Measurements from ENCODE around the gene ISG15. TPM values are rescaled to one million over a fixed set of nuclear protein-coding genes. Genes with fewer than 3 reads are reported as not detected.

ISG15 gene
- total and polyA plus RNA-seq, 7 donors, result 49.4 to 357 (median 78.7) TPM

- H3K4me3 ChIP-seq, result no peak overlapping the region
- no peaks in the 10 kb centered on the region for H3K36me3 ChIP-seq
- intact Hi-C loops (cut with DNase I), result loop anchor here (2.0 to 5.0 kb wide), 3 partner anchors 19 to 95 kb away; partner anchors contain the start of gene C1orf159
- DNase-seq, result no peak
- no peak for TF ChIP-seq CTCF (IDR thresholded peaks at IDR 0.05)
- no peak for TF ChIP-seq POLR2A (IDR thresholded peaks at IDR 0.05)
- no peak for TF ChIP-seq POLR2AphosphoS5 (IDR thresholded peaks at IDR 0.05)
- no peak for TF ChIP-seq EP300 (IDR thresholded peaks at IDR 0.05)
- peaks cover 0 to 4% (median 0%) of the 10 kb centered on the region in 3 donors for H3K27me3 ChIP-seq
- peaks cover 0 to 23% (median 23%) of the 10 kb centered on the region in 4 donors for H3K4me1 ChIP-seq
- 87 to 92% methylated on average over 10 of the region's 10 CpGs for WGBS, 2 donors
- no peak overlapping the region for H3K27ac ChIP-seq
- no peaks in the 10 kb centered on the region for H3K9me3 ChIP-seq
These were observed 8.6 kb downstream of the ISG15 start for GRCh38 chr1:1021920-1022259.

GRCh38 chr1:1022302-1023009 lies 9.2 kb downstream of the ISG15 start:
- Histone ChIP-seq H3K4me1 (peaks cover 0 to 23% (median 23%) of the 10 kb centered on the region in 4 donors), H3K36me3 (no peaks in the 10 kb centered on the region), H3K27ac (no peak overlapping the region), H3K9me3 (no peaks in the 10 kb centered on the region), H3K4me3 (no peak overlapping the region), H3K27me3 (peaks cover 0 to 4% (median 0%) of the 10 kb centered on the region in 3 donors)
- WGBS, 2 donors, result 83 to 90% methylated on average over 27 of the region's 27 CpGs
- intact Hi-C loops (cut with DNase I), result loop anchor here (5.0 kb wide), 2 partner anchors 40 to 95 kb away; partner anchors contain the start of gene C1orf159
- TF ChIP-seq EP300 (IDR thresholded peaks at IDR 0.05), result no peak
- no peak for TF ChIP-seq POLR2A (IDR thresholded peaks at IDR 0.05)
- no peak for TF ChIP-seq POLR2AphosphoS5 (IDR thresholded peaks at IDR 0.05)
- no peak for TF ChIP-seq CTCF (IDR thresholded peaks at IDR 0.05)
- DNase-seq, result no peak

DNA sequence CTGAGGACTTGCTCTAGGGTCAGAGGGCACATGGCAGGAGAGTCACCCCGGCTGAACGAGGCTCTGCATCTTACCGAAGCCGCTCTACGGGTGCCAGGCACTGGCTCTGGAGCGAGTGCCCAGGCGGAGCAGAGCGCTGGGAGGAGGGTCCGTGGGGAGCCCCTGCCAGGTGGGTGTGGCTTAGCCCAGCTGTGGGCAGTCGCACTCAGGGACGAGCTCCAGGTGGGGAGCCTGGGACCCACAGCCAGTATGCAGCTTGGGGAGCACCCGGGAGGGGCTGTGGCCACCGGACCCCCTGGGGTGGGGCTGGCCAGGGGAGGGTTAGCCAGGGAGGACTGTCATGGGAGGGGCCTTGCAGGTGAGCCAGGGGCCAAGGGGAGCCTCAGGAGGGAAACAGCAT lies 10.4 kb downstream of the ISG15 start:
- WGBS, 2 donors, result 72 to 77% methylated on average over 13 of the region's 13 CpGs
- intact Hi-C loops (cut with DNase I), result loop anchor here (5.0 kb wide), 2 partner anchors 39 to 94 kb away; partner anchors contain the start of gene C1orf159
- no peak for TF ChIP-seq EP300 (IDR thresholded peaks at IDR 0.05)
- TF ChIP-seq POLR2AphosphoS5 (IDR thresholded peaks at IDR 0.05), result no peak
- no peak for TF ChIP-seq CTCF (IDR thresholded peaks at IDR 0.05)
- no peak for TF ChIP-seq POLR2A (IDR thresholded peaks at IDR 0.05)
- no peak overlapping the region for H3K4me3 ChIP-seq
- H3K27me3 ChIP-seq, result peaks cover 0 to 4% (median 0%) of the 10 kb centered on the region in 3 donors
- H3K4me1 ChIP-seq, result peaks cover 0 to 23% (median 23%) of the 10 kb centered on the region in 4 donors
- no peak for DNase-seq
- H3K36me3 ChIP-seq, result no peaks in the 10 kb centered on the region
- H3K27ac ChIP-seq, result no peak overlapping the region
- H3K9me3 ChIP-seq, result no peaks in the 10 kb centered on the region

GRCh38 chr1:1024149-1024770 lies 11.0 kb downstream of the ISG15 start:
- no peak overlapping the region for H3K27ac ChIP-seq
- peaks cover 0 to 20% (median 18%) of the 10 kb centered on the region in 4 donors for H3K4me1 ChIP-seq
- WGBS, 2 donors, result 72 to 85% methylated on average over 9 of the region's 9 CpGs

More at GRCh38 chr1:1024149-1024770, 11.0 kb downstream of the ISG15 start:
- no peak overlapping the region for H3K4me3 ChIP-seq
- intact Hi-C loops (cut with DNase I), result loop anchor here (5.0 kb wide), 2 partner anchors 38 to 93 kb away; partner anchors contain the start of gene C1orf159
- peaks cover 0 to 4% (median 0%) of the 10 kb centered on the region in 3 donors for H3K27me3 ChIP-seq
- H3K9me3 ChIP-seq, result no peaks in the 10 kb centered on the region
- no peak for DNase-seq
- no peak for TF ChIP-seq EP300 (IDR thresholded peaks at IDR 0.05)
- TF ChIP-seq CTCF (IDR thresholded peaks at IDR 0.05), result no peak
- no peak for TF ChIP-seq POLR2AphosphoS5 (IDR thresholded peaks at IDR 0.05)
- no peak for TF ChIP-seq POLR2A (IDR thresholded peaks at IDR 0.05)
- H3K36me3 ChIP-seq, result no peaks in the 10 kb centered on the region
